Activated CD4-positive, alpha-beta memory T cell treated with anti-CD3 and anti-CD28 coated beads for 36 hours (primary cell): Measurements from ENCODE around the gene FRAT1. TPM values are rescaled to one million over a fixed set of nuclear protein-coding genes. Genes with fewer than 3 reads are reported as not detected.

ENCODE experiments used
- CTCF ChIA-PET: fragments of 350-600 bp; sonication (Branson Sonifier 250); formaldehyde crosslinking; loops from one replicate; lab custom pipeline; 2021; ENCODE audit warnings: antibody characterized with exemption, inconsistent platforms; lab: Charles Lee
- POLR2A ChIA-PET: fragments of 350-600 bp; sonication (Branson Sonifier 250); formaldehyde crosslinking; loops from one replicate; lab custom pipeline; 2021; ENCODE audit warnings: antibody characterized with exemption; lab: Charles Lee
- DNase-seq: peaks from one replicate; pipeline ENCODE4 v3.0.0-alpha.2; 2020
- H3K27ac Mint-ChIP-seq: one replicate; pipeline ENCODE4 v1.8.0; 2021; ENCODE audit warnings: mixed read lengths
- H3K27me3 Mint-ChIP-seq: one replicate; pipeline ENCODE4 v1.8.0; 2021; ENCODE audit warnings: mixed read lengths
- H3K36me3 Mint-ChIP-seq: one replicate; pipeline ENCODE4 v1.8.0; 2021; ENCODE audit warnings: mixed read lengths
- H3K4me1 Mint-ChIP-seq: one replicate; pipeline ENCODE4 v1.8.0; 2021; ENCODE audit warnings: low read depth, mixed read lengths
- H3K4me3 Mint-ChIP-seq: one replicate; pipeline ENCODE4 v1.8.0; 2021; ENCODE audit warnings: mild to moderate bottlenecking, mixed read lengths
- H3K9me3 Mint-ChIP-seq: one replicate; pipeline ENCODE4 v1.8.0; 2021; ENCODE audit warnings: mixed read lengths
- intact Hi-C: fragments of 100-400 bp; cut with micrococcal nuclease; formaldehyde crosslinking; loops from one replicate; pipeline ENCODE4 v1.15.1; 2023
- total RNA-seq, 2 experiments: library from RNA; stranded (reverse); gene quantifications; one replicate each; pipeline ENCODE4 v1.2.3, GENCODE V29; 2021

Gene FRAT1
- total RNA-seq, 2 experiments from 2014 or later, result 2.1 TPM

DNA sequence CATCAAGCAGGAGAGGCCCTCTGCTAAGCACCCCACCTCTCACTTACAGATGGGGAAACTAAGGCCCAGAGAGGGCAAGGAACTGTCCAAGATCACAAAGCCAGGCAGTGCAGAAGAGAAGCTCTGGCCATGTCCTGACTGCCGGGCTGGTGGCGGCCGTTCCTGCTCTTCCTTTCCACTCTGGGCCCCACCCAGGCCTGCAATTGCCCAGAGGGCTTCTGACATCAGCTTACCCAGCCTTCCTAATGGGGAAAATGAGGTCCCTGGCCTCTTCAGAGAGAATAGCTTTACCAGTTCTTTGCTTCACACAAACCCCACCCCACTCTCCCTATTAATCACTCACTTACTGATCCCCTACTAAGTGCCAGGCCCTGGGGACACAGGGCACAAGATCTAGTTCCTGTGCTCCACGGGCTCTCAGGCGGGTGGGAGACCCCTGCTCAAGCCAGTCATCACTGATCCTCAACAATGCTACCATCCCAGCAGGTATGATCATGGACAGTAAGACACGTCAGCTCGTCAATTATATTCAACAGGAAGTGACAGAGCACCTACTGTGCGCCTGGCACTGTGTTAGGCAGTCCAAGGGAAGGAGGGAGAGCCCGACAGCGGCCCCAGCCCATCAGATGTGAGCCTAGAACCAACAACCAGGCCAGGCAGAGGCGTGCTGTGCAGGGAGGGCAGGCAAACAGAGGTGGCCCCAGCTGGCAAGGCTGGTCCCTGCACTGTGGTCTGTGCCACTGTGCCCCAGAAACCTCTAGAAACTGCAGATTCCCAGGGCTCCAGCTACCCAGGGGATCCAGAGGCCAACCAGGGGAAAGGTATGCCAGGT, 41.9 kb downstream of the FRAT1 start:
- no peaks in the 10 kb centered on the region for H3K4me1 Mint-ChIP-seq
- CTCF ChIA-PET, result interaction anchor here (0.7 kb wide), 1 partner anchor 28 kb away, joined by 3 read pairs; no protein-coding TSS in a partner anchor
- intact Hi-C loops, result no loop called here
- no peak overlapping the region for H3K27ac Mint-ChIP-seq
- H3K36me3 Mint-ChIP-seq, result peaks cover 36% of the 10 kb centered on the region
- POLR2A ChIA-PET, result no interaction called here
- H3K4me3 Mint-ChIP-seq, result no peak overlapping the region
- no peaks in the 10 kb centered on the region for H3K27me3 Mint-ChIP-seq
- no peaks in the 10 kb centered on the region for H3K9me3 Mint-ChIP-seq
- DNase-seq, result no peak

DNA sequence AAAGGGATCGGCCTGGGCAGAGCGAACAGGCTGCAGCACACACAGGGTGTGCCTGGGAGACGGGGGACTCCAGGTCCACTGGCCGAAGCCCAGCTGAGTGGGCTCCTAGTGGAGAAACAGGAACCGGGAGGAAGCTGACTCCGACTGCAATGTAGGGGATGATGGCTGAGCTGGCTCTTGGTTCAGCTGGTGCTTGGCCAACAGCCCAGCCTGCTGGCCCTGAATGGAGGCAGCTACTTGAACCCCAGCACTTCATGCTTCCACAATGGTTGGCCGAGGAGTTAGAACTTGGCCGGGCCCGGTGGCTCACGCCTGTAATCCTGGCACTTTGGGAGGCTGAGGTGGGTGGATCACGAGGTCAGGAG, 42.4 kb downstream of the FRAT1 start:
- Mint-ChIP-seq H3K27ac (no peak overlapping the region), H3K27me3 (no peaks in the 10 kb centered on the region), H3K9me3 (no peaks in the 10 kb centered on the region), H3K4me1 (no peaks in the 10 kb centered on the region), H3K36me3 (peaks cover 34% of the 10 kb centered on the region), H3K4me3 (no peak overlapping the region)
- DNase-seq, result no peak
- intact Hi-C loops, result no loop called here
- ChIA-PET CTCF (interaction anchor here (0.7 kb wide), 1 partner anchor 28 kb away, joined by 3 read pairs; no protein-coding TSS in a partner anchor), POLR2A (no interaction called here)

DNA sequence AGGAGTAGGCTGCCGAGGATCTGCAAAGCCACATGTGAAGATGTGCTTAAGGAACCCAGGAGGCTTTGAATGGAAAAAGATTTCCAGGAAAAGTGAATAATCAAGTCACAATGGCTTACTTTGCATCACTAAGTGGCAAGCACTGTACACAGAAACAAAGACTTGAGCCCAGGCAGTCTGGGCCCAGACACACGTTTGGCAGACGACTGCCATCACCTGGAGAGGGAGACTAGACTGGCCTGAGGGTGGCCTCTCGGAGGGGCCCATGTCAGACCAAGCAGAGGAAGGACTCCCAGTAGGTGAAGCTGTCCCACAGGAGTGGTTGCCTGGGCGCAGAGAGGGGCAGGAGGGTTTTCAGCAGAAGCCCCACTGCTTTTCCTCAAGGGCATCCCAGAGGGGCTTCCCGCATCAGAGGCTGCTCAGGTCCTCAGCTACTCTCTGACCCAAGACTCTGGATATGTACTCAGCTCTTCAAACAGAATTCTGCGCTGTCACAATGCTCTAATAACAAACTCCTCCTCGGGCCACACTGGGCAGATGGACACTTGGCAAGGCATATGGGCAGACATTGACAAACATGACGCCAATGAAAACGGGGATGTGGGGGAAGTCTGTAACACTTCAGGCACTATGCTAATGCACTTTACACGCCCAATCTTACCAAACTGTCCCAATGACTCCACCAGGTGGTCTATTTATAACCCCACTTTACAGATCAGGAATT, 43.4 kb downstream of the FRAT1 start:
- POLR2A ChIA-PET, result no interaction called here
- Mint-ChIP-seq H3K36me3 (peaks cover 36% of the 10 kb centered on the region), H3K27me3 (no peaks in the 10 kb centered on the region), H3K4me1 (no peaks in the 10 kb centered on the region), H3K9me3 (no peaks in the 10 kb centered on the region), H3K4me3 (no peak overlapping the region), H3K27ac (no peak overlapping the region)
- DNase-seq, result no peak
- intact Hi-C loops, result no loop called here
- CTCF ChIA-PET, result interaction anchor here (1.0 kb wide), 1 partner anchor 84 kb away, joined by 3 read pairs; no protein-coding TSS in a partner anchor

DNA sequence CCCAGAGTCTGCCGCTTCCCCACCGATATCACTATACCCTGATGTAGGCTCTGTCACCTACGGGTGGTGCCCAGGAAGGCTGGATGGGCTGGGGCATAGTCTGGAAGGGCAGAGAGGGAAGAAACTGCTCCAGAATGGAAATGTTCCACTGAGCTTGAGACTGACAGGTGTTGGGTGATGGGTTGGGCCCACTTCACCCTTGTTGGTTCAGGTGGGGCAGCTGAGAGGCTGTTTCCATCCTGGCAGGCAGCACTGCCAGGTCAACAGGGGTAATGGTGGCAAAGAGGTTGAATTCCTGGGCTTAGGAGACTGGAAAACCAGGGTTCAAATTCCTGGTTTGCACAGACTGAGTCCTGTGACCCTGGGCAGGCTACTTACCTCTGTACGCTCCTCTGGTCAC, 44.0 kb downstream of the FRAT1 start:
- Mint-ChIP-seq H3K9me3 (no peaks in the 10 kb centered on the region), H3K4me1 (no peaks in the 10 kb centered on the region), H3K27ac (no peak overlapping the region), H3K4me3 (no peak overlapping the region), H3K36me3 (peaks cover 37% of the 10 kb centered on the region), H3K27me3 (no peaks in the 10 kb centered on the region)
- DNase-seq, result no peak
- ChIA-PET CTCF (interaction anchor here (1.0 kb wide), 1 partner anchor 84 kb away, joined by 3 read pairs; no protein-coding TSS in a partner anchor), POLR2A (no interaction called here)
- intact Hi-C loops, result no loop called here

DNA sequence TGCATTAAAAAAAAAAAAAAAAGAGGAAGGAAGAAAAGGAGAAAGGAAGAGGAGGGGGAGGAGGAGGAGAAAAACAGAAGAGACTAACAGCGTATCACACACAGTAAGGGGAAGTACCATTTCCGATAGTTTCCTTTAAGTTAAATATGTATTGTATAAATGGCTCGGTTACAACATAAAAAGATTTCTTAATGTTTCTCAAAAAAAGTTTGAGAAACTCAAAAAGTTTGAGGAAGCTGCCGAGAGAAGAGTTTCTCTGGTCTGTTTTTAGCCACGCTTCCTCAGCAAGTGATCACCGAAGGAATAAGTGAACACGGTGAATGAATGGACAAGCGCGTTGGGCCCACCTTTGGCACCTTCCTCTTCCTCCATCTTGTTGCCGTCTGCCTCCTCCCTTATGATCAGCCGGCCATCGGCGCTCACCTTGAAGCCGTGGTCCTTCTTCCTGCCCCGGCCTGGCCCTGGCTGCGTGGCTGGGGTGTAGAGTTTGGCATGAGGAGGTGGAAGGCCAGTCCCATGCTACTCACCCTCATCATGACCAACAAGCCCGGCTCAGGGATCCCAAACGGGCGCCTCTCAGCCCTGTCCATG, 46.8 kb downstream of the FRAT1 start:
- no peak for DNase-seq
- H3K27ac Mint-ChIP-seq, result no peak overlapping the region
- intact Hi-C loops, result no loop called here
- no peaks in the 10 kb centered on the region for H3K9me3 Mint-ChIP-seq
- ChIA-PET POLR2A (no interaction called here), CTCF (no interaction called here)
- H3K36me3 Mint-ChIP-seq, result peaks cover 51% of the 10 kb centered on the region
- no peaks in the 10 kb centered on the region for H3K27me3 Mint-ChIP-seq
- no peaks in the 10 kb centered on the region for H3K4me1 Mint-ChIP-seq
- no peak overlapping the region for H3K4me3 Mint-ChIP-seq

DNA sequence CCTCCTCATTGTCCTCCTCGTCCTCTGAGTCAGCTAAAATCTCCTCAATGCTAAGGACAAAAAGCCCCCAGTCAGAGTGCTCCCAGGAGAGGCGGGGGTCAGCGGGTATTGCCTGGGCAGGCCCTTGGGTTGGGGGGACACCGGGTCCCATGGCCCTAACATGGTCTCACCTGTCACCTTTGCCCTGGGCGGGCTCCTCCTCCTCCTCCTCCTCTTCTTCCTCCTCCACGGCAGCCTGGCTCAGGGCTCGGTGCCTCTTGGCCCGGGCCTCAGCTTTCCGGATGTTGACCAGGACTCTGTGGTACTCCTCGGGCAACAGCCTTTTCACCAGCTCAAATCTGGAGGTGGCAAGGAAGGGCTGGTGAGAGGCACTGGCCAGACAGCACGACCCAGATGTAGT, 47.5 kb downstream of the FRAT1 start:
- intact Hi-C loops, result no loop called here
- ChIA-PET CTCF (no interaction called here), POLR2A (no interaction called here)
- no peaks in the 10 kb centered on the region for H3K9me3 Mint-ChIP-seq
- H3K4me1 Mint-ChIP-seq, result no peaks in the 10 kb centered on the region
- H3K4me3 Mint-ChIP-seq, result no peak overlapping the region
- no peak for DNase-seq
- H3K27ac Mint-ChIP-seq, result no peak overlapping the region
- no peaks in the 10 kb centered on the region for H3K27me3 Mint-ChIP-seq
- H3K36me3 Mint-ChIP-seq, result peaks cover 53% of the 10 kb centered on the region

DNA sequence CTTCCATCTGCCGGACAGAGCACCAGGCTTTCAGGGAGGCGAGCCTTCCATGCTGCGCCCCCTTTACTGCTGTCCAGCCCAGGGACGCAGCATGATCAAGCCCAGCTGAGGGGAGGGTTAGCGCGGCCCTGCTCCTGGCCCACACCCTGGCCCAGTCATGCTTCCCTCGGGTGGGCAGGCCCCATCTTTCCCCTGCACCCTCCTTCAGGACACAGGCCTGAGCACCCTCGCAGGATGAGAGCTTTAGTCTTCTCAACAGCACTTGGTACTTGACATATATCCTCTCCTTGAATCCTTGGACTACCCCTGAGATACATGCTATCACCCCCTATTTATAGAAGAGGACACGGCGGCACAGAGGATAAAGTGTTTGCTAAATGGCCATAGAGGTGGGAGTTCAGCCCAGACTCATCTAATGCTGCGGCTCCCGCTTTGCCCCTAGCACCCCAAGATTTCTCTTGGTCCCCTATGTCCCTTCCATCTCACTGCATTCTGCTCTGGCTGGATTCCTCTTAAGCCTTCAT, 48.1 kb downstream of the FRAT1 start:
- no peak overlapping the region for H3K4me3 Mint-ChIP-seq
- H3K4me1 Mint-ChIP-seq, result no peaks in the 10 kb centered on the region
- no peak for DNase-seq
- peaks cover 59% of the 10 kb centered on the region for H3K36me3 Mint-ChIP-seq
- no peak overlapping the region for H3K27ac Mint-ChIP-seq
- no peaks in the 10 kb centered on the region for H3K9me3 Mint-ChIP-seq
- CTCF ChIA-PET, result no interaction called here
- intact Hi-C loops, result no loop called here
- POLR2A ChIA-PET, result no interaction called here
- H3K27me3 Mint-ChIP-seq, result no peaks in the 10 kb centered on the region

Other genes with a start within 250 kb of the FRAT1 start
- under 1 TPM; 0.63 to 0.71 TPM for gene SLIT1, start 133.3 kb upstream of the FRAT1 start, total RNA-seq
- gene ARHGAP19, start 26.6 kb upstream of the FRAT1 start, total RNA-seq, result 10 to 100 TPM; 53.2 to 54.2 TPM
- 1 to 10 TPM; 5.1 to 5.3 TPM for gene FRAT2, start 15.5 kb downstream of the FRAT1 start, total RNA-seq
- gene RRP12, start 82.1 kb downstream of the FRAT1 start, total RNA-seq, result 10 to 100 TPM; 40.4 to 41.8 TPM
- gene PGAM1, start 106.9 kb downstream of the FRAT1 start, total RNA-seq, result 1,000 to 10,000 TPM; 1,430 to 1,457 TPM
- 10 to 100 TPM; 69.0 to 75.1 TPM for gene EXOSC1, start 126.7 kb downstream of the FRAT1 start, total RNA-seq
- 10 to 100 TPM; 42.5 to 43.6 TPM for gene ZDHHC16, start 126.9 kb downstream of the FRAT1 start, total RNA-seq
- gene MMS19, start 179.2 kb downstream of the FRAT1 start, total RNA-seq, result 10 to 100 TPM; 84.7 to 86.8 TPM
- gene UBTD1, start 179.7 kb downstream of the FRAT1 start, total RNA-seq, result 1 to 10 TPM; 1.6 to 2.6 TPM